ENCODE results near the gene OPRL1.
"Not testable (repeated sequence)": the region's sequence is repeated elsewhere in the genome, so short reads cannot be mapped to it uniquely, and the experiment has no call there.

Gene OPRL1

DNA sequence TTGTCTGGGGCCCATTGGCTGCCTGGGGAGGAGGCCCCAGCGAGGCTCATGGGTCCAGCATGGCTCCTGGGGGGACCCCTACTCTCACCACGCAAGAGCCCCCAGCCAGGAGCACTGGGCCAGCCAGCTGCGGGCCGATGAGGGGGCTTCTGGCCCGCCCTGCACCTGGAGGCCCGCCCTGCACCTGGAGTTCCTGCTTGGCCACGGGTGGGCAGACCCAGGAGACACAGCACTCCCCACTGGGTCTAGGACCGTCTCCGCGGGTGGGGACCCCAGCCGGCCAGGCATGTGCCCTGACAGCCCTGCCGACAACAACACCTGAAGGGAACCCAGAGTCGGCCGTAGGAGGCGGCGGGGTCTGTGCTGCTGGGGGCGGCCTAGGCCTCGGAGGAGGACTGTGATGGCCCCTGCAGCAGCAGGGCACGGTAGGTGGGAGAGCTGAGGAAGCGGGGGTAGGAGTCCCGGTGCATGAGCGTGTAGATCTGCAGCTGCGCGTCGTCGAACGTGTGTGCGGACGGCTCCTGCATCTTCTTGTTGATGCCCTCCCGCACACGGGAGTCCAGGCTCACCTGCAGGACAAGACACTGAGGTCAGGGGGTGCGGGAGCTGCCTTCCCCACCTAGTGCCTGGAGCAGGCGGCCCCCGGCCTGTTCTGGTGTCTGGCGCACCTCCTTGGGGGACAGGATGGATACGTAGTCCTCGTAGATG lies 6.3 kb upstream of the OPRL1 start:
- DNase-seq = no peak

DNA sequence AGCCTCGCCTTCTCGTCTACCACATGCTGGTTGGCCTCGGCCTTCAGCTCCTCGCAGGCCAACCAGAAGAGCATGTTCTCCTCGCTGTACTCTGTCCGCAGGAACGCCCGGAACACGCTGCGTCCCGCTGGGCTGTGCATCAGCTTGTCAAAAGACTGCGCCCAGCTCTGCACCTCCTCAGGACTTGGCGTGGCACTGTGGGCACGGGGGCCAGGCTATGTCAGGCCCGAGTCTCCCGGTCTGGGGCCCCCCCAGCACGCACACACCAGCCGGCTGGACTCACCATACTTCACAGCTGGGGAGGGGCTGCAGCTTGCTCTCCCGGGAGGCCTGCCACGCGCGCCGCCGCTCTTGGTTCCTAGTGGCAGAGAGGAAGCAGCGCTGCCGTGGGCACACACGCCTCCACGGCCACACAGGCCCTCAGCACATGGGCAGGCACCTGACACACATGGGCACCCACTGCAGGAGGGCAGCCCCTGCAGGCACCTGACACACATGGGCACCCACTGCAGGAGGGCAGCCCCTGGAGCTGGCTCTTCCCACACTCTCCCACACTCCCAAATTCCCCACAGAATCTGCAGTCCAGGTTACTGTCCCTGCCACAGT lies 5.6 kb upstream of the OPRL1 start:
- no peak for DNase-seq

DNA sequence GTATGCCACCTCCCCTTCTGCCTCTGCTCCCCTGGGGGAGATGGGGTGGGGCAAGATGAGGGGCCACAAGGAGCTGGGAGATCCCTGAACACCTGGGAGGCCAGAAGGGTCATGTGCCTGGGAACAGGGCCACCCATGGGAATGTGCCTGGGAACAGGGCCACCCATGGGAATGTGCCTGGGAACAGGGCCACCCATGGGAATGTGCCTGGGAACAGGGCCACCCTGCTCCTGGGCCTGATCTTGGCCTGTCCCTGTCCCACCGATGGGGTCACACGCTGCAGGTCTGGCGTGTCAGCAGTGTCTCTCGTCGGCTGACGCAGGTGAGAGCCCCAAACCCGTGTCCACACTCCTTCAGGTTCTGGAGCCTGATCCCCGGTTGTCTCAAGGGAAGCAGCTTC lies 4.9 kb upstream of the OPRL1 start:
- DNase-seq = no peak

DNA sequence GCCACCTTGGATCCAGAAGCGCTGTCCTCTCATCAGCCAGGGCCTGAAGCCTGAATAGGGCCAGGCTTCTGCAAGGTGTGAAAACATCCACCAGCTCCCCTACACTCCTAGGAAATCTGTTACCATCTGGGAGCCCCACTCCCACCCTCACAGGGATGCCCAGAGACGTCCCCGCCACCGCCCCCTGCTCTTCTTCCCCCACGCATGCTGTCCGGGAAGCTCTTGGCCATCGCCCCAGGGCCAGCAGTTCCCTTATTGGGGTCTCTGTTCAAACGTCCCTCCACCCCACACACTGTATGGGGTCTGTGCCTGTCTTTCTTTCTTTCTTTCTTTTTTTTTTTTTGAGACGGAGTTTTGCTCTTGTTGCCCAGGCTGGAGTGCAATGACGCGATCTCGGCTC lies 4.3 kb upstream of the OPRL1 start:
- DNase-seq = no peak

DNA sequence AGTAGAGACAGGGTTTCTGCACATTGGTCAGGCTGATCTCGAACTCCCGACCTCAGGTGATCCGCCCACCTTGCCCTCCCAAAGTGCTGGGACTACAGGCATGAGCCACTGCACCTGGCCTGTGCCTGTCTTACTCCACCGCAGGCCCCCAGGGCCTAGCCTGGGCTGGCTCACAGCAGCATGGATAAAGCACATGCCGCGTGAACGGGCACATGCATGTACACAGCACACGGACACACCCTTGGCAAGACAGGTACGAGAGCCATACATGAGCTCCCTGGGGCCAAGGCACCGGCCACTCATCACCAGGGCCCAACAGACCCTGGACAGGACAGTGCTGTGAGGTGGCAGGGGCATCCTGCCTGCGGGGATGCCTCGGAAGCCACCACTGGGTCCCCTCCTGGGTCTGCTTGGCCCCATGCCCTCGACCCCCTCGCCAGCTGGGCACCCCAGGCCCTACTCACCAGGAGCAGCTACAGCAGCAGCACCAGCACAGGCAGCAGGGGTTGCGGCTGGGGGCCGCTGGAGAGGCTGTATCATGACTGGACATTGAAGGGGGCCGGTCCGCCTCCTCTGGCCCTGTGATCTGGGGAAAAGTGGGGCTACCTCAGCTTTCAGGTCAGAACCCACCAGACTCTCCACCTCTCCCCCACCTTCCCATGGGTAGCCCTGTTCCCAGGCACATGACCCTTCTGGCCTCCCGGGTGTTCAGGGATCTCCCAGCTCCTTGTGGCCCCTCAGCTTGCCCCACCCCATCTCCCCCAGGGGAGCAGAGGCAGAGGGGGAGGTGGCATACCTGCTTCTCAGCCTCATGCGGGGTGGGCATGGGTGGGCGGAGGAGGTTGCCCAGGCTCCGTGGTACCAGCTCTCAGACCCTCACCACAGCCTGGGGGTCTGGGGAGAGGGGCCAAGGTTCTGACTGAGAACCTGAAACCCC lies 3.6 kb upstream of the OPRL1 start:
- no peak for DNase-seq

DNA sequence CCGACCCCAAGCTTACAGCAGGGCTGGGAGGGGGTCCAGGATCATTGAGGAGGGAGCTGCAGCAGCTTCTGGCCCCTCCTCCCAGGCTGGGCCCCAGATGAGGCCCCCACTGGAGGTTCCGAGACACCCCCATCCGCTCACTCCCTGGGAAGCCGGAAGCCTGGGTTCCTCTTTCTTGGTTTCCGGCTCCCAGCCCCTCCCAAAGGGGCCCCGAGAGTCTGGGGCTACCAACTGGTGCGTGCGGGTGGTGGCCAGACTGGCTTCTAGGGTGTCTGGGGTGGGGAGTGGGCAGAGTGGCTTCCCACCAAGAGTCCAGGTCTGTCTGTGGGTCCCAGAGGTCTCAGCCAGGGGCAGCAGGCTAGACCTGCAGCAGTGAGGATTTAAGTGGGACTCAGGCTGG lies 2.8 kb upstream of the OPRL1 start:
- DNase-seq = no peak

DNA sequence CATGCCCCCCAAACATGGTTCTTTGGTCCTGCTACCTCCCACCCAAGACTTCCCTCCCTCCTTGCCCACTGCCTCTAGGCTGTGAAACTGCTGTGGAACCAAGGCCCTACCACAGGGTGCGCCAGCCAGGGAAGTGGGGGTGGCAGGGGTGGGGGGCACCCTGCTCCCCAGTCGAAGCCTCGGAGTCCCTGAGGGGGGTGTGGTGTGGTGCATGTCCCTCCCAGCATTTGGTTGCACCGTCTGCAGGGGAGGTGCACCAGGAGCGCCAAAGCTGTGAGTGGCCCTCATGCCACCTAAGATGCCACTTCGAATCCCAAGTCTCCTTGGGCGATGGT lies 2.4 kb upstream of the OPRL1 start:
- DNase-seq = no peak

DNA sequence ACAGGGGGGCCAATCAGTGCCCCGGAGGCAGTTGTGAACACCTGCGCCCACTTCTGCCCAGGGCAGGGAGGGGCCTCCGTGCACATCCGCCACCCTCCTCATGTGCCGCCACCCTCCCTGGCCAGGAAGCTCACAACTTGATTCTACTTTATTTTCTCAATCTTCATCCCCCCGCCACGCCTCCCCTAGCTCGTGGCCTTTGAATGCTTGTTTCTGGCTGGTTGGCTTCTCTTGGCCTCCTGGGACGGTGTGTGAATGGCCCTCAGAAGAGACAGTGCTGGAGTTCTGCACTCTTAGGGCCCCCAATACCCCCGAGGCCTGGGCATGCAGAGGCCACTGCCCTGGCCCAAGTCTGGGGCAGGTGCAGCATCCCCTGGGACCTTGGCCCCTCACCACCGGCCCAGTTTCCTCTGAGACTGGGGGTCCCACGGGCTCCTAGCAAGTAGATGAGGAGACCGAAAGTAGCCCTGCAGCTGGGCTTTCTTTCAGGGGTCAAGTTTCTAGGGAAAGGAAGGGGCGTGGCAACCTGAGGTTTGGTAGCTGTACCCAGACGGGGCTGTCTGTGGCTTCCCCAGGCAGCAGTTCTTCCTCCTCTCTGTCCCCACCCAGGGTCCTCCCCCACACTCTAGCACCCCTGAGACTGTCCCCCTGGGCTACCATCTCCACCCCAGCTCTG lies 1.9 kb upstream of the OPRL1 start:
- DNase-seq = no peak

DNA sequence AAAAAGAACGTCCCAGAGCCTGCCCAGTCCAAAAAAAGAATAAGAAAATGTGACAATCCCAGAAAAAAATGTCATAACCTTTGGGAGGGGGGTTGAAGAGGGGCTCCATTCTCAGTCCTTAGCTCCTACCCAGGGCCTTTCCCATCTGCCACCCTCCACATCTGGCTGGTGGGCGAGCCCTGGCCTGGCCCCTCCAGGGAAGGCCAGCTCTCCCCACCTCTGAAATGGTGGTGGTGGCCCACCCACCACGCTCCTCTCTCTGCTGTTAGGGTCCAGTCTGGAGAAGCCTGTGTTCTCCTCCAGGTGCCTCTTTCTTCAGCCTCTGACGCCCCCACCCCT lies 979 bp upstream of the OPRL1 start:
- no peak for DNase-seq

DNA sequence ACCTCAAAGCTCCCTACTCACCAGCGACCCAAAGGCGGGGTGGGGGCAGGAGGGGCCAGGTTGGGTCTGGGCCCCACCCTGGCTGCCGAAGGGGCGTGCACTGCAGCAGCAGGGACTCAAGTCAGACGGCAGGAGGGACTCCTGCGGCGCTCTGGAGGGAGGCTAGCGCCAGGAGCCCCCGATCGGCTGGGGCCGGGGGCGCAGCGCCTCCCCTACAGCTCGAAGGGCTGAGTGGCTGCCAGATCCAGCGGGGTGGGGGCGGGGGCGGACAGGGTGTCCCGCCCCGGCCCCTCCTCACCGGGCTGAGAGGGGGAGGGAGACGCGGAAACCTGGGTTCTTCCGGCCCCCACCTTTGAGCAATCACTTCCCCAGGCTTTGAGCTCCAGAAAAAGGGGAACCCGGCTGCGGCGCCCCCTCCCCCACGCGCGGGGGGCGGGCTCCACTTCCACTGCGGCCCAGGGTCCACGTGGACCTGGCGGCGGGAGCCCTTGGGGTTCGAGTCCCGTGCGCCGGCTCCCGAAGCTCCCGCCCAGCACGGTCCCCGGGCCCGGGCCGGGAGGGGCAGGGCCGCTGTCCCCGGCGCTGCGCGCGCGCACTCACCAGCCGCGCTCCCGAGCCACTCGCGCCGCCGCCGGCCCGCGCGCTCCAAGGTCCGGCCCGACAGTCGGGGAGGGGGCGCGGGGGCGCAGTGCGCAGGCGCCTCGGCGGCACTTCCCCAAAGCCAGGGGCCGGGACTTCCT lies 439 bp upstream of the OPRL1 start, which contains the start of gene RGS19:
Gene RGS19 (minus strand): TSS at position 246 of the 740 bp plus-strand sequence. CDS start 2,632 bp downstream, outside the sequence.
- DNase-seq = no peak

DNA sequence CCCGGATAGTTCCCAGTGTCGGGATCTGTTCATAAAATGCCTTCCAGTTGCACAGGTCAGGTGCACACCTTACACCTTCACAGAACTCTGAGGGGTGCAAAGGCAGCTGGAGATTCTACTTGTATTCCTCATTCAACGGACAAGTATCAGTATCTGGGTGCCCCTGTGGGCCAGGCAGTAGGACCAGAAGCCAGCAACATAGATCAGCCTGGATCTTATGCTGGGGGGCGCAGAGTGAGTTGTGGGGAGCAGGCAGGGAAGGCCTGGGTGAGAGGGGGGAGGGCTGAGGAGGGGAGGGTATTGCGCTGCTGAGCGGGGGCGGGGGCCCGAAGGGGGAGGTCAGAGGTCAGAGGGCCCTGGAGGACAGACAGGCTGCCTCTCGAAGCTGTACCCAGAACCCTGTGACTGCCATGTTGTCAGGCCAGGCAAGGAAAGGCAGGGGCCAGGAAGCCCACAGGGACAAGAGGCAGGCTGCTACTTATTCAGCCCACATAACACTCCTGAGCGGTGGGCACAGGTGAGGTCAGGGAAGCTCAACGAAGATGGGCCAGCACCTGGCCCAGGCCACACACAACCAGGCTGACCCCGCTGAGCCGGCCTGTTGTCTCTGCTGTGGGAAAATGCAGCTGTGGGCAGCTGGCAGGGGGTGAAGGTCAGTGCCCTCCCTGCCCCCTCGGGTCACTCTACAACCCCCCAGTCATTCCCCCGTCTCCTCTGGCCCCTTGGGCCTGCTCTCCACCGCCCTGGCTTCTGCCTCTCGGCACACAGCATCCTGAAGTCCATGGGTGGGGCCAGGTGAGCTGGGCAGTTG lies 1.1 kb downstream of the OPRL1 start:
- DNase-seq = no peak

DNA sequence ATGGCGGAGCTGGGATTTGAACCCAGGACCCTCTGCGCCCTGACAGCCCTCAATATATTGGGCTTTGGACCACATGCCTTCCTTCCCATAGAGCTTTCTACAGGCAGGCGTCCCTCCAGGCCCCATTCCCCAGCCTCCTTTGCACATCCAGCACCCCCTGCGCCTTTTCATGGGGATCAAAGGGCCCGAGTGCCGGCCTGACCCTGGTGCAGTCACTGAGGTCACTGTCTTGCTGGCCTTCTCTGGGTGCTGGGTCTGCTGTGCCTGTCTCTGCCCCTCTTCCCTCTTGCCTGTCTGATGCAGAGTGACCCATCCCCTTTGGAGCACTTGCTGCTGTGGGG lies 1.7 kb downstream of the OPRL1 start:
- no peak for DNase-seq

DNA sequence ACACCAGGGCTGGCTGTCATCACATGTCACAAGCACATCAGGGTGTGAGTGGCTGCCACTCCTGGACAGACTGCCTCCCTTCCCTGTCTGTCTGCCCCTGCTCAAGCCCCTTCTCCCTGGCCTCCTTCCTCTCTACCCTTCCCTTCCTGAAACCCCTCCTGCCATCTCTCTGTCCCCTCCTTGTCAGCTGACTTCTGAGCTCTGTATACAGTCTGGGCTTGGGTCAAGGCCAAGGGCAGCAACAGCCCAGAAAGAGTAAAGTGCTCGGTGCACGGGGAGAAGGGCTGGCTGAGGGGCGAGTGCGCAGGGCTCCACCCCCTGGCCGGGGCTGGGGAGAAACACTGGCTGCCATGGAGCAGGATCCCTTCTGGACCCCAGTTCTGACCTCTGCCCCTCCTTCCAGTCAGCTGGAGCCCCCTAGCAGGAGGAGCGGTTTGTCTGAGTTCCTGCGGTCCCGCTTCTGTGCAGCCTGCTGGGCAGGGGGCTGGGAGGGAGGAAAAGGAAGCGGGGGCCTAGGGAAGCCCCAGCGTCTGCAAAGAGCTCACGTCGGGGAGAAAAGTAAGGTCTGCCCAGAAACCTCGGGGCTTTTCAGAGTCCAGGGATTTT lies 2.3 kb downstream of the OPRL1 start:
- no peak for DNase-seq

DNA sequence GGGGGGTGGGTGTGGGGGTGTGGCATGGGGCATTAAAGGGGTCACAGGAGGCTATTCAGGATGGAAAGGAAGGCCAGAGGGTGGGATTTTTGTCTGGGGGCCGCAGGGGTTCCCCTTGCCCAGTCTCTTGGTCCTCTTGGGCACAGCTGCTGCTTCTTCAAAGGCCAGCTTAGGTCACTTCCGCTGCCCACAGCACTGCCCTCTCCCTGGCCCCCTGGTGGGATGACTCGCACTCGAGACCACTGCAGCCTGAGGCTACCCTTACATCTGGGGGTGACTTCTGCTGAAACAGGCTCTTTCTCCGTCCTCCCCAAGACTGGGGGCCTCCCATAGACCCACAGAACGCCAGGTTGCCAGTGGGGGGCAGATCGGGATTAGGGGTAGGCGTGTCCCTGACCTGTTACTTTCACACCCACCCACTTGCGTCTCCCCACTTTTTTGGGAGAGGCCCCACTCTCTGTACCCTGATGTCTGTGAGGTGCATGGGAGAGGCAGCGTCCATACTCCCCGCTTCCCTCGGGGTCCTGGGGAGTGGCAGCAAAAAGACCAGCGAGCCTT lies 3.0 kb downstream of the OPRL1 start:
- DNase-seq = no peak

DNA sequence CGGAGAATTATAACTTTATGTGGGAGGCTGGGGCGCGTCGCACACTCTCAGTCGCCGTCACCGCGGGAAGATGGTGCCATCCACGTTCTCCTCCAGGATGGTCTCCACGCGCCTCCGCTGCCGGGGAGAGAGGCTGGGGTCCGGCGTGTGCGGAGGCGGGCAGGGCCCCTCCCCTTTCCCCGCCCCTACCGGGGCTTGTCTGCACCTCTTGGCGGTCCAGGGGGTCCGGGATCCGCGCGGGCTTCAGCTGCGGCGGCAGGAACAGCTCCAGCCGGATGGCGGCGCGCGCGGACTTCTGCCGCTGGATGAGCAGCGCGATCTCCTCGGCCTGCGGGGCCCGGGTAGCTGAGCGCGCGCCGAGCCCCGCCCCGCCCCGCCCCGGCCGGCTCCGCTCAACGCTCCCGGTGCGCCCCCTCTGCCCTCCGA lies 3.5 kb downstream of the OPRL1 start:
- no peak for DNase-seq

DNA sequence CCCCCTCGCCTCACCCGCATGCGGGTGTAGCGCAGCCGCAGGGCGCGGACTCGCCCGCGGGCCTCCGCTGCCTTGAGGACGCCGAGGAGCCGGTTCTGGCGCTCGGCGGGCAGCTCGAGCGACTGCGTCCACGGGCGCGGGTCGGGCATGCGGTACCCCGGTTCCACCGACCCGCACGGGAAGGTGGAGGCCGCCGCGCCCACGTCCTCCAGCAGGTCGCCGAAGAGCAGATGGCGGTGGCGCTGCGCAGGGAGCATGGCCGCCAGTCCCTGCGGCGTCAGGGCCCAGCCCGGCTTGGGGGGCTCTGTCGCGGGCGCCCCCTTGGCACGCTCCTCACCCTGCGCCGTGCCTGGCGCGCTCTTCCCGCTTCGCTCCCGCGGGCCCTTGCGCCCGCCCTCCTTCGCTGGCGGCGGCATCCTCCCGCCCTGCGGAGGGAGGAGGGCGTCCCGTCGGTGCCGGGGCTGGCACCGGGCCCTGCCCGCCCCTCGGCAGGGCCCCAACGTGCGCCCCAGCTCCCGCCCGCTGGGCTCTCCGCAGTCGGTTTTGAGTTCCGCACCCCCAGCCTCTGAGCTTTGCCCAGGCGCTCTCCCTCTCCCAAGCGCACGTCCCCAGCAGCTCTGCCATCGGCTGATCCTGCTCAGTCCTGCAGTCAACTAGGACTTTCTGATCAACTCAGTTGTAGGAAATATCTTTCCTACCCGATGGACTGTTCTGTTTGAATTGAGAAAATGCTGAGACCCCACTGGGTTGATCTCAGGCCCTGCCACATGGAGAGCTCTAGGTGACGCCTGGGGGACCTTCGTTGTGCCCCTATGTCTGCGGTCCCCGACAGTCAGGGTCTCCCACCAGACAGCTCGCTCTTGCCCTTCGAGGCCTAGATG lies 4.2 kb downstream of the OPRL1 start, which contains the start of gene LKAAEAR1:
Gene LKAAEAR1 (minus strand): TSS at position 595 of the 881 bp plus-strand sequence. CDS start 179 bp downstream, at position 416.
- DNase-seq = no peak

DNA sequence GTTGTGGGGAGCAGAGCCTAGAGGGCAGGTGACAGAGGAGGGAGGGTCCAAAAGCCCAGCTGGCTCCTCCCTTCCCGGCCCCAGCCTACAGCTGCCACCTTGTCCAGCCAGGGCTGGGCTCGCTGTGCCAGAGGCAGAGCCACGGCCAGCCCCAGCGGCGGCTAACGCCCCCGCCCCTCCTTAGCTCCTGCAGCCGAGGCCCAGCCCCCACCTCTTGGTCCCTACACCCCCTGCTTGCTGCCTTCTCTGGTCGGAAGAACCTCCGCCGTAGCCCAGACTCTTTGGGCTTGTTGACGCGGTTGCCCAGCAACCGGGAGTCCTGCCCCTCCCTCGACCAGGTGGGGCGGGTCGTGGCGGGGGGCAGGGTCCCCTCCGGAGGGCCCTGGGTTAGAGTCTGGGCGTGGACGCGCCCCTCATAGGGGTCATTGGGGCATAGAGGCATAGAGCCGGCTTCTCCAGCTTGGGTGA lies 4.8 kb downstream of the OPRL1 start:
- DNase-seq = no peak

DNA sequence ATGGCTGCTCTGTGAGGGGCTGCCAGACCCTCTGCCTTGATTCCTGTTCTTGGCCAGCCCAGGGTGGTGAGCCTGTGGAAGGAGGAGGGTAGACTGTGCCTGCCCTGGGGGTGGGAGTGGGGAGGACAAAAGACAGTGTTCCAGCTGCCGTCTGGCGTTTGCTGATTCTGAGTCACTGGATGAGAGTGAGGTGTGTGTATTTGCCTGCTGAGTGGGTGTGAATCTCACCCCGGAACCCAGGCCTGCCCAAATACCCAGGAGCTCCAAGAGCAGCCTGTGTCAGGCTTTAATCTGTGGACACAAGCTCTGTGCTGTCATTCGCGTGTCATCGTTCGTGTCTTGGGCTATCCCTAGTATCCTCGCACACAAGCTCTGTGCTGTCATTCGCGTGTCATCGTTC lies 6.9 kb downstream of the OPRL1 start:
- DNase-seq = no peak

DNA sequence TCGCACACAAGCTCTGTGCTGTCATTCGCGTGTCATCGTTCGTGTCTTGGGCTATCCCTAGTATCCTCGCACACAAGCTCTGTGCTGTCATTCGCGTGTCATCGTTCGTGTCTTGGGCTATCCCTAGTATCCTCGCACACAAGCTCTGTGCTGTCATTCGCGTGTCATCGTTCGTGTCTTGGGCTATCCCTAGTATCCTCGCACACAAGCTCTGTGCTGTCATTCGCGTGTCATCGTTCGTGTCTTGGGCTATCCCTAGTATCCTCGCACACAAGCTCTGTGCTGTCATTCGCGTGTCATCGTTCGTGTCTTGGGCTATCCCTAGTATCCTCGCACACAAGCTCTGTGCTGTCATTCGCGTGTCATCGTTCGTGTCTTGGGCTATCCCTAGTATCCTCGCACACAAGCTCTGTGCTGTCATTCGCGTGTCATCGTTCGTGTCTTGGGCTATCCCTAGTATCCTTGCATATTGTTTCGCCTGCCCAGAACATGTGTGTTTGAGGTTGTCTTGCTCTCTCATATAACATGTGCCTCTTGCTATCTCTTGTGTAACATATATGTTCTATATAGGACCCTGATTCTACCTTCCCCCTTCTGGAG lies 7.4 kb downstream of the OPRL1 start:
- not testable (repeated sequence) for DNase-seq
